ENCODE data around the gene UQCR11. TPM values are rescaled to one million over a fixed set of nuclear protein-coding genes. Genes with fewer than 3 reads are reported as not detected.

UQCR11 gene
- total RNA-seq, 1 donor from 2014 or later = 61.0 TPM

DNA sequence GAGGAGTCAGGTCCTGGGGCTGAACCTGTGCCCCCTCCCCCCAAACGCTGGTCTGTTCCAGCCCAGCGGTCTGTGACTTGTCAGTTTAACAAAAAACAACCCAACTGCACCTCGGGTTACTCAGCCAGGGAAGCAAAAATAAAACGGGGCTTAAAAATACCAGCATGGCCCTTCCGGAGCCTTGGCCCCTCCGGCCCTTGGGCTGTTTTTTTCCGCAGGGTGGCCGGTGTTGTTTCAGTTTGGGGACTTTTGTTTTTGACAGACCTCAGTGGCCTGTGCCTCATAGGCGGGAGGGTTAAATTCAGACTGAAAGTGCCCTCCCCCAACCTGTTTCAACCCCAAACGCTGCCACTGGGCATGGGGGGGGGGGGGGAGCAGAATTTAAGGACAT is 43.2 kb upstream of the UQCR11 start:
- H3K4me3 ChIP-seq = no peak overlapping the region
- no peak overlapping the region for H3K27ac ChIP-seq
- peaks cover 0 to 14% of the 10 kb centered on the region in 2 donors for H3K4me1 ChIP-seq
- TF ChIP-seq, protein P1, sequence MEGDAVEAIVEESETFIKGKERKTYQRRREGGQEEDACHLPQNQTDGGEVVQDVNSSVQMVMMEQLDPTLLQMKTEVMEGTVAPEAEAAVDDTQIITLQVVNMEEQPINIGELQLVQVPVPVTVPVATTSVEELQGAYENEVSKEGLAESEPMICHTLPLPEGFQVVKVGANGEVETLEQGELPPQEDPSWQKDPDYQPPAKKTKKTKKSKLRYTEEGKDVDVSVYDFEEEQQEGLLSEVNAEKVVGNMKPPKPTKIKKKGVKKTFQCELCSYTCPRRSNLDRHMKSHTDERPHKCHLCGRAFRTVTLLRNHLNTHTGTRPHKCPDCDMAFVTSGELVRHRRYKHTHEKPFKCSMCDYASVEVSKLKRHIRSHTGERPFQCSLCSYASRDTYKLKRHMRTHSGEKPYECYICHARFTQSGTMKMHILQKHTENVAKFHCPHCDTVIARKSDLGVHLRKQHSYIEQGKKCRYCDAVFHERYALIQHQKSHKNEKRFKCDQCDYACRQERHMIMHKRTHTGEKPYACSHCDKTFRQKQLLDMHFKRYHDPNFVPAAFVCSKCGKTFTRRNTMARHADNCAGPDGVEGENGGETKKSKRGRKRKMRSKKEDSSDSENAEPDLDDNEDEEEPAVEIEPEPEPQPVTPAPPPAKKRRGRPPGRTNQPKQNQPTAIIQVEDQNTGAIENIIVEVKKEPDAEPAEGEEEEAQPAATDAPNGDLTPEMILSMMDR (IDR thresholded peaks at IDR 0.05) = no peak
- peaks cover 2 to 26% of the 10 kb centered on the region in 2 donors for H3K36me3 ChIP-seq
- H3K9me3 ChIP-seq = no peaks in the 10 kb centered on the region
- H3K27me3 ChIP-seq = no peaks in the 10 kb centered on the region
- DNase-seq (ENCODE audit: low spot score in 2 of 2) = no peak
- intact Hi-C loops (cut with DNase I) = no loop called here

DNA sequence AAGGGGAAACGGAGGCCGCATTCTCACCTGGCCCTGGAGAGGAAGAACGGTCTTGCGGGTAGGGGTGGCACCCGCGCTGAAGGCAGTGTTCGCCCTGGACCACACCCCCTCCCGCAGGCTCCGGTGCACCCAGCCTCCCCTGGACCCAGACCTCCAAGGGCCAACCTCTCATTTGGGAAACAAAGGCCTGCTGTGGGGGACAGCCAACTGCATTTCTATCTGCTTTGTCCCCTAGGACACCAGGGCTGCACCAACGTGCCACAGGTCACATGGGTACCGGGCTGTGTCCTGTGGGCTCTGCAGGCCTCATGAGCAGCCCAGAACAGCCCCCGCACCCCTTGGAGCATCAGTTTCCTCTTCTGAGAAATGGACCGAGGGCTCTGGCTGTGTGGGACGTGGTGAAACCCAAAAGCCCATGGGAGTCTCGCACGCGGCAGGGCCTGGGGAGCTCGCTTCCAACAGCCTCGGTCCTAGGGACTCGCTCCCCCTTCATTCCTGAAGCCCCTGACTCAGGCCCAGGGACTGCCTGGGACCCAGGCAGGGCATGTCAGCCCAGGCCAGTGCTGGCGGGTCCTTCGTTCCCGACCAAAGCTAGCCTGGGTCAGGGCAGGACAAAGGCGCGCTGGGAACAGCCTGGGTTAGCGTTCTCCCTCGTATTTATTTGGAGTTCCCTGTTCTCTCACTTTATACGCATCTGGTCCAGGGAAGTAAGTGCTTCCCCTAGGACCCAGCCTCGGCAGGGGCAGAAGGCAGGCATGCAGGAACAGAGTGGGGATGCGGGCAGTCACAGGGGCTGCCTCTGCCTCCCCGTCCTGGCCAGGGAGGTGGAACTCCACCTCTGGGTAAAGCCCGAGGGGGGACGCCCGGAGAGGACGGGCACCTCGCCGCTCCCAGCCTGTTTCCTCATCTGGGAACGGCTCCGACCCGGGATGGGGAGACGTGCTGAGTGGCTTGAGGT is 42.5 kb upstream of the UQCR11 start:
- Histone ChIP-seq H3K9me3 (no peaks in the 10 kb centered on the region), H3K36me3 (peaks cover 8 to 28% of the 10 kb centered on the region in 2 donors), H3K27me3 (no peaks in the 10 kb centered on the region), H3K4me1 (peaks cover 0 to 14% of the 10 kb centered on the region in 2 donors), H3K4me3 (no peak overlapping the region), H3K27ac (no peak overlapping the region)
- TF ChIP-seq, protein P1 (IDR thresholded peaks at IDR 0.05) = no peak
- no peak for DNase-seq (ENCODE audit: low spot score in 2 of 2)
- intact Hi-C loops (cut with DNase I) = no loop called here

DNA sequence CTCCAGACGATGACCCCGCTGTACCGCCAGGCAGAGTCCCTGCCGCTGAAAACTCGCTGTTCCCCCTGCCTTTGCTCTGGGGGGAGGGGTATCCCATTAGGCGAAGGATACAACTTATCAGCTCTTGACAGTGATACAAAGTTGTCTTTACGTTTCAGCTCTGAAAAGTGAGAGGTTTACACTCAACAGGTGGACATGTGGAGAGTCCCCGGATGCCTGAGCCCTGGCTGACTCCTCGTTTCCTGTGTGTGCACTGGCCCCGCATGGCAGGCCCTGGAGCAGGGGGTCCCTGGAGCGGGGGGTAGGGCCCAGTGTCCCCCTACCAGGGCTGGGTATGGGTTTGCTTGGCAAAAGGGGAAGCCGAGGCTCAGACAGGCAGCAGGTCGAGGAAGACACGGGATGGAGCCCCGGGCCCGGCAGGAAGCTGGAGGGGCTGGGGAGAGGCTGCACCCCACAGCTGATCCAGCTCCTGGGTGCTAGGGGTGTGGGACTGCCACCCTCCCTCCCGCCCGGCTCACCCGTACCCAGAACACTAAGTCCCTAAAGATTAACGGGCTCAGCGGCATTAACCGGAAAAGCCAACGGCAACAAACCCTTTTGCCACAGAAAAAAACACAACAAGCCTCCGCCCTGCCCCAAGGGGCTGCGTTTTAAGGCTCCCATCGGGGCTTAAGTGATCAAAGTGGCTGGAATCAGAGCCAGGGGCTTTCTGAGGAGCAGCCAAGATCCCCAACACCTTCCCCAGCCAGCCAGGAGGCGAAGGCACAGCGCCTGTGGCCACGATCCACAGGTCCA is 41.6 kb upstream of the UQCR11 start:
- H3K4me1 ChIP-seq = peaks cover 0 to 14% of the 10 kb centered on the region in 2 donors
- intact Hi-C loops (cut with DNase I) = no loop called here
- H3K36me3 ChIP-seq = peaks cover 11 to 30% of the 10 kb centered on the region in 2 donors
- H3K27me3 ChIP-seq = no peaks in the 10 kb centered on the region
- TF ChIP-seq, protein P1 (IDR thresholded peaks at IDR 0.05) = no peak
- H3K27ac ChIP-seq = no peak overlapping the region
- no peak for DNase-seq (ENCODE audit: low spot score in 2 of 2)
- H3K9me3 ChIP-seq = no peaks in the 10 kb centered on the region
- no peak overlapping the region for H3K4me3 ChIP-seq

DNA sequence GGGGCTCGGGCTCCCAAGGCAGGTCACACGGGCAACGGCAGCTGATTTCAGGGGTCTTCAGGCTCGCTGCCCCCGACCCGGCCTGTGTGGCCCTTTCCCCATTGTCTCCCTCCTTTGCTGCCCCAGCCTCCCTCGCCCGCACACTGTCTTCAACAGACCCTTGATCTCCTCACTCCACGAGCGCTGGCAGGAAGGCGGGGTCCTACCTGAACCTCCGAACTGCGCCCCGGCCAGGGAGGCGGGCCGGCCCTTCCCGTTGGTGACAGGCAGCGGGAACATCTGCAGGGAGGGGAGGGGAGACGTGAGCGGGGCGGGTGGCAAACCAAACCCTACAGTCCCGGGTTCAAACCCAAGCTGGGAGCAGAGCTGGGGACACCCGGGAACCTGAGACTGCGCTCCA is 40.9 kb upstream of the UQCR11 start:
- intact Hi-C loops (cut with DNase I) = no loop called here
- Histone ChIP-seq H3K9me3 (no peaks in the 10 kb centered on the region), H3K36me3 (peaks cover 11 to 37% of the 10 kb centered on the region in 2 donors), H3K4me3 (no peak overlapping the region), H3K27ac (no peak overlapping the region), H3K4me1 (peaks cover 0 to 14% of the 10 kb centered on the region in 2 donors), H3K27me3 (no peaks in the 10 kb centered on the region)
- TF ChIP-seq, protein P1 (IDR thresholded peaks at IDR 0.05) = no peak
- no peak for DNase-seq (ENCODE audit: low spot score in 2 of 2)

DNA sequence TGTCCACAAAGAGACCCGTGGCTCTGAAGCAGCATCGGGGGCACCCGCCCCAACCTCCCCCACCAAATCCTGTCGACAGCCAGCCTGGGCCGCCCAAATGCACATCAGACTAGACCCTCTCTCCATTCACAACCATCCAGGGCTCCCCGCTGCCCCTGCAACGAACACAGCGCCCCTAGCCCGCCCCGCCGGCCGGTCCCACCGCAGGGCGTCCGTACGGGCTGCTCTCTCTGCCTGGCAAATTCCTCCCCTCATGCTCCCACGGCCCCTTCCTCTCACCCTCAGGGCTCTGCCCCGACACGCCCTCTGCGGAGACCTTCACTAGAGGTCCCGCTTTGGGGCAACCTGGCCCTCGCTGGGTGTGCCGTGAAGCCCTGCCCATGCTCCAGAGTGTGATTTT is 40.0 kb upstream of the UQCR11 start:
- intact Hi-C loops (cut with DNase I) = no loop called here
- peaks cover 11 to 37% of the 10 kb centered on the region in 2 donors for H3K36me3 ChIP-seq
- TF ChIP-seq, protein P1 (IDR thresholded peaks at IDR 0.05) = no peak

More for the DNA sequence above, 40.0 kb upstream of the UQCR11 start:
- Histone ChIP-seq H3K4me3 (no peak overlapping the region), H3K27me3 (no peaks in the 10 kb centered on the region), H3K4me1 (peaks cover 0 to 5% of the 10 kb centered on the region in 2 donors), H3K27ac (no peak overlapping the region), H3K9me3 (no peaks in the 10 kb centered on the region)
- no peak for DNase-seq (ENCODE audit: low spot score in 2 of 2)

Data from ascending aorta (tissue), 2 donors.